Neural progenitor cell (in vitro differentiated cells): ENCODE data around the gene BSN. TPM values are rescaled to one million over a fixed set of nuclear protein-coding genes. Genes with fewer than 3 reads are reported as not detected.

Experiments
- DNase-seq: peaks from one replicate; pipeline ENCODE4 v3.0.0-alpha.2; 2016; ENCODE audit warnings: low spot score
- H2AFZ ChIP-seq: fragments of 200-600 bp; sonication (generic); replicated peaks from 2 replicates; pipeline ENCODE4 v1.6.1; 2016; ENCODE audit warnings: antibody characterized with exemption
- H3F3A ChIP-seq: fragments of 200-600 bp; sonication (generic); 2 replicates; pipeline ENCODE4 v1.6.1; 2016; ENCODE audit warnings: antibody characterized with exemption, low read depth
- H3K27ac ChIP-seq: fragments of 200-600 bp; sonication (generic); 2 replicates; pipeline ENCODE4 v1.5.1; 2016; ENCODE audit warnings: mild to moderate bottlenecking
- H3K27me3 ChIP-seq: fragments of 200-600 bp; sonication (generic); 2 replicates; pipeline ENCODE4 v1.6.1; 2016; ENCODE audit warnings: mild to moderate bottlenecking, moderate library complexity
- H3K36me3 ChIP-seq: fragments of 200-600 bp; sonication (generic); 2 replicates; pipeline ENCODE4 v1.5.1; 2016
- H3K4me1 ChIP-seq: fragments of 200-600 bp; sonication (generic); 2 replicates; pipeline ENCODE4 v1.6.1; 2016; ENCODE audit warnings: mixed run types
- H3K4me2 ChIP-seq: fragments of 200-600 bp; sonication (generic); 2 replicates; pipeline ENCODE4 v1.6.1; 2016
- H3K4me3 ChIP-seq: fragments of 200-600 bp; sonication (generic); 2 replicates; pipeline ENCODE4 v1.5.1; 2016
- H3K79me2 ChIP-seq: fragments of 200-600 bp; sonication (generic); 2 replicates; pipeline ENCODE4 v1.6.1; 2016; ENCODE audit warnings: low read depth
- H3K9ac ChIP-seq: fragments of 200-600 bp; sonication (generic); 2 replicates; pipeline ENCODE4 v1.6.1; 2016
- H3K9me3 ChIP-seq: fragments of 200-600 bp; sonication (generic); 2 replicates; pipeline ENCODE4 v1.5.1; 2016; ENCODE audit warnings: low read depth
- H4K20me1 ChIP-seq: fragments of 200-600 bp; sonication (generic); 2 replicates; pipeline ENCODE4 v1.6.1; 2016; ENCODE audit warnings: low read depth
- H3K27ac Mint-ChIP-seq: 3 replicates; pipeline ENCODE4 v1.8.0; 2021; ENCODE audit warnings: mixed read lengths
- H3K27me3 Mint-ChIP-seq: 2 replicates; pipeline ENCODE4 v1.8.0; 2022; ENCODE audit warnings: low read depth, mild to moderate bottlenecking, inconsistent platforms, moderate library complexity, mixed read lengths; ENCODE audit not compliant: insufficient read depth
- H3K36me3 Mint-ChIP-seq: 3 replicates; pipeline ENCODE4 v1.8.0; 2021; ENCODE audit warnings: mixed read lengths
- H3K4me1 Mint-ChIP-seq: 3 replicates; pipeline ENCODE4 v1.8.0; 2021; ENCODE audit warnings: mixed read lengths
- H3K4me3 Mint-ChIP-seq: 3 replicates; pipeline ENCODE4 v1.8.0; 2021; ENCODE audit warnings: mild to moderate bottlenecking, moderate library complexity, mixed read lengths
- H3K9me3 Mint-ChIP-seq: 3 replicates; pipeline ENCODE4 v1.8.0; 2020; ENCODE audit warnings: mixed read lengths
- CTCF ChIP-seq: fragments of 200-600 bp; sonication (generic); IDR thresholded peaks from 2 replicates; pipeline ENCODE4 v1.5.1; 2017; ENCODE audit warnings: antibody characterized with exemption, mild to moderate bottlenecking
- EZH2 ChIP-seq: fragments of 200-600 bp; sonication (generic); IDR thresholded peaks from 2 replicates; pipeline ENCODE4 v1.6.1; 2017; ENCODE audit warnings: antibody characterized with exemption, mild to moderate bottlenecking, moderate library complexity
- EZH2phosphoT487 ChIP-seq: fragments of 200-600 bp; sonication (generic); IDR thresholded peaks from 2 replicates; pipeline ENCODE4 v1.6.1; 2017; ENCODE audit warnings: antibody characterized with exemption
- total RNA-seq: library from RNA; depleted of rRNA; stranded (reverse); fragments of >200 nt; gene quantifications from 2 replicates; pipeline ENCODE4 v1.2.3, GENCODE V29; 2015; ENCODE audit warnings: low replicate concordance

Gene BSN
- total RNA-seq, 1 donor from 2014 or later: 0.17 TPM

GRCh38 chr3:49649576-49649975 is 95.3 kb downstream of the BSN start:
- Histone ChIP-seq H3K9ac (no peak overlapping the region), H3F3A (no peaks in the 10 kb centered on the region), H3K4me3 (no peak overlapping the region), H3K9me3 (no peaks in the 10 kb centered on the region), H2AFZ (no peak overlapping the region), H3K27me3 (no peaks in the 10 kb centered on the region), H3K4me2 (no peak overlapping the region), H4K20me1 (no peaks in the 10 kb centered on the region), H3K36me3 (no peaks in the 10 kb centered on the region), H3K27ac (no peak overlapping the region), H3K4me1 (no peaks in the 10 kb centered on the region), H3K79me2 (no peaks in the 10 kb centered on the region)
- H3K4me3 Mint-ChIP-seq: no peak overlapping the region
- peaks cover 3% of the 10 kb centered on the region for H3K27me3 Mint-ChIP-seq
- no peak for TF ChIP-seq CTCF
- TF ChIP-seq EZH2: no peak
- no peak for TF ChIP-seq EZH2phosphoT487
- DNase-seq: no peak
- H3K27ac Mint-ChIP-seq: no peak overlapping the region
- H3K4me1 Mint-ChIP-seq: peaks cover 4% of the 10 kb centered on the region
- no peaks in the 10 kb centered on the region for H3K9me3 Mint-ChIP-seq
- no peaks in the 10 kb centered on the region for H3K36me3 Mint-ChIP-seq

DNA sequence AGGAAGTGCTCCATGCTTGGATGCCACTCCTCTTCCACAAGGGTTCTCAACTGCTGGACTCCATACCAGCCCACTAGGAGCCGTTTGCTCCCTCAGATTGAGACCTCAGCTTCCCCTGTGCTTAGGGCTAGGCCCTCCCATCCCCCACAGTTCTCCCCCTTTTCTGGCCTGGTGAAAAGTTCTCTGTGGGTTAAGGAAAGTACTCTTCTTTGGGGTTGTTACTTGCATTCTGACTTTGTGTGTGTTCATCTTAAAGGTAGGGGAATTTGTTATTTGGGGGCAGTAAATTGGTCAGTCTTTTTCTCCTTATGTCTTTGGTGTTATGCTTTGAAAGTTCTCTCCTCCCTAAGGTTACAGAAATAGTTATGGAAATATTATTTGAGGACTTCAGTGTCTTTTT is 95.9 kb downstream of the BSN start:
- Histone ChIP-seq H3K79me2 (no peaks in the 10 kb centered on the region), H3K27ac (no peak overlapping the region)
- peaks cover 3% of the 10 kb centered on the region for H3K27me3 Mint-ChIP-seq

DNA sequence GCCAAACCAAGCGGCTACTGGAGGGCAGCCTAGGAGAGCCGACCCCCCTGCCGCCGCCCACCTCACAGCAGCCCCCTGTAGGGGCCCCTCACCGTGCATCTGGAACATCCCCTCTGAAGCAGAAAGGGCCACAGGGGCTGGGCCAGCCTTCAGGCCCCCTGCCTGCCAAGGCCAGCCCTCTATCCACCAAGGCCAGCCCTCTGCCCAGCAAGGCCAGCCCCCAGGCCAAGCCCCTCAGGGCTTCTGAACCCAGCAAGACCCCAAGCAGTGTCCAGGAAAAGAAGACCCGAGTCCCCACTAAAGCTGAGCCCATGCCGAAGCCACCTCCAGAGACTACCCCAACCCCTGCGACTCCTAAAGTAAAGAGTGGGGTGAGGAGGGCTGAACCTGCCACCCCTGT is 96.4 kb downstream of the BSN start:
- Histone ChIP-seq H3K9me3 (no peaks in the 10 kb centered on the region), H3K4me3 (no peak overlapping the region), H3K4me2 (no peak overlapping the region), H2AFZ (no peak overlapping the region), H3K27me3 (no peaks in the 10 kb centered on the region), H3K9ac (peak overlapping the region; percentile 2), H4K20me1 (no peaks in the 10 kb centered on the region), H3K79me2 (no peaks in the 10 kb centered on the region), H3K4me1 (no peaks in the 10 kb centered on the region), H3F3A (no peaks in the 10 kb centered on the region), H3K36me3 (no peaks in the 10 kb centered on the region), H3K27ac (no peak overlapping the region)
- no peak overlapping the region for H3K4me3 Mint-ChIP-seq
- TF ChIP-seq EZH2: no peak
- no peak for TF ChIP-seq EZH2phosphoT487
- no peak for TF ChIP-seq CTCF
- no peak overlapping the region for H3K27ac Mint-ChIP-seq
- no peak for DNase-seq
- no peaks in the 10 kb centered on the region for H3K9me3 Mint-ChIP-seq
- H3K27me3 Mint-ChIP-seq: peaks cover 3% of the 10 kb centered on the region
- H3K36me3 Mint-ChIP-seq: no peaks in the 10 kb centered on the region
- peaks cover 4% of the 10 kb centered on the region for H3K4me1 Mint-ChIP-seq

More for the DNA sequence above, 95.9 kb downstream of the BSN start:
- Mint-ChIP-seq H3K4me3 (no peak overlapping the region), H3K27ac (no peak overlapping the region), H3K36me3 (no peaks in the 10 kb centered on the region), H3K9me3 (no peaks in the 10 kb centered on the region), H3K4me1 (peaks cover 4% of the 10 kb centered on the region)
- Histone ChIP-seq H3K9me3 (no peaks in the 10 kb centered on the region), H3K27me3 (no peaks in the 10 kb centered on the region), H3K9ac (no peak overlapping the region), H3K36me3 (no peaks in the 10 kb centered on the region), H3K4me2 (no peak overlapping the region), H3K4me1 (no peaks in the 10 kb centered on the region), H3K4me3 (no peak overlapping the region), H2AFZ (no peak overlapping the region), H4K20me1 (no peaks in the 10 kb centered on the region), H3F3A (no peaks in the 10 kb centered on the region)
- no peak for TF ChIP-seq CTCF
- no peak for DNase-seq
